ENCODE results near the gene EXOC6.

- no peak for TF ChIP-seq CTCF (conservative IDR thresholded peaks at IDR 0.05 in 1 of 2, IDR thresholded peaks at IDR 0.05 in 1 of 2; ENCODE audit: extremely low read depth in 1 of 2, insufficient read depth in 1 of 2, low read depth in 1 of 2, low read length in 2 of 2)
- no peak for TF ChIP-seq EZH2 (IDR thresholded peaks at IDR 0.05; ENCODE audit: borderline replicate concordance, low read length)
Measured at GRCh38 chr10:92834331-92834730, 14.0 kb upstream of the EXOC6 start.

Data from mammary epithelial cell (primary cell).